ENCODE data around the gene MALRD1. TPM values are rescaled to one million over a fixed set of nuclear protein-coding genes. Genes with fewer than 3 reads are reported as not detected.

Gene MALRD1
- total and polyA plus RNA-seq, 4 donors: 0.17 to 17.9 (median 4.1) TPM

- ATAC-seq (ENCODE audit: insufficient read depth, low FRiP score) (no peak), DNase-seq (no peak)
- 39 to 50% methylated on average over 6 of the region's 6 CpGs for WGBS, 2 donors
Measured at GRCh38 chr10:19782430-19783089, 734.0 kb downstream of the MALRD1 start.

GRCh38 chr10:19783721-19784120, 735.1 kb downstream of the MALRD1 start:
- WGBS, 2 donors: 91 to 93% methylated on average over 4 of the region's 4 CpGs
- H3K9ac ChIP-seq (ENCODE audit: insufficient read depth in 1 of 2, low read length in 2 of 2): no peak overlapping the region
- DNase-seq: no peak
- no peaks in the 10 kb centered on the region for H3K36me3 ChIP-seq (ENCODE audit: control insufficient read depth in 4 of 4, insufficient read depth in 4 of 4, low read length in 4 of 4)
- no peaks in the 10 kb centered on the region for H3K4me1 ChIP-seq (ENCODE audit: control insufficient read depth in 5 of 5, insufficient read depth in 5 of 5, low read length in 5 of 5)
- no peak overlapping the region for H3K27ac ChIP-seq (ENCODE audit: low read depth in 1 of 2, low read length in 1 of 2)
- no peaks in the 10 kb centered on the region for H3K9me3 ChIP-seq (ENCODE audit: control insufficient read depth in 4 of 4, insufficient read depth in 3 of 4, low read length in 3 of 4)
- no peak overlapping the region for H3K4me3 ChIP-seq
- ATAC-seq (ENCODE audit: insufficient read depth, low FRiP score): no peak
- no peaks in the 10 kb centered on the region for H3K27me3 ChIP-seq (ENCODE audit: control insufficient read depth in 3 of 3, insufficient read depth in 3 of 3, low read length in 2 of 3)
- TF ChIP-seq CTCF (IDR thresholded peaks at IDR 0.05; ENCODE audit: control extremely low read depth, extremely low read depth): no peak

More at GRCh38 chr10:19782430-19783089, 734.0 kb downstream of the MALRD1 start:
- no peaks in the 10 kb centered on the region for H3K9me3 ChIP-seq (ENCODE audit: control insufficient read depth in 4 of 4, insufficient read depth in 3 of 4, low read length in 3 of 4)
- H3K4me1 ChIP-seq (ENCODE audit: control insufficient read depth in 5 of 5, insufficient read depth in 5 of 5, low read length in 5 of 5): peaks cover 0 to 3% (median 0%) of the 10 kb centered on the region in 5 donors
- no peak overlapping the region for H3K27ac ChIP-seq (ENCODE audit: low read depth in 1 of 2, low read length in 1 of 2)
- H3K27me3 ChIP-seq (ENCODE audit: control insufficient read depth in 3 of 3, insufficient read depth in 3 of 3, low read length in 2 of 3): no peaks in the 10 kb centered on the region
- TF ChIP-seq CTCF (IDR thresholded peaks at IDR 0.05; ENCODE audit: control extremely low read depth, extremely low read depth): no peak
- no peak overlapping the region for H3K9ac ChIP-seq (ENCODE audit: insufficient read depth in 1 of 2, low read length in 2 of 2)
- H3K36me3 ChIP-seq (ENCODE audit: control insufficient read depth in 4 of 4, insufficient read depth in 4 of 4, low read length in 4 of 4): no peaks in the 10 kb centered on the region
- no peak overlapping the region for H3K4me3 ChIP-seq

Small RNA genes within 50 kb of the gene (small RNA-seq; reads per million reads assigned to genes)
- gene AL354695.1 (ENCODE audit: low replicate concordance) (not detected), gene HMGN1P20 (ENCODE audit: low replicate concordance) (not detected), gene RF00012 (ENCODE audit: low replicate concordance) (not detected), gene RNA5SP303 (ENCODE audit: low replicate concordance) (1.2 reads per million, percentile 85 among the genes with 10 or more reads in this experiment)
